Stimulated activated CD8-positive, alpha-beta memory T cell treated with anti-CD3 and anti-CD28 coated beads, Interleukin-7, amount 100 ng/mL, for 24 hours (primary cell): ENCODE data around the gene LAIR1.
"Not testable (repeated sequence)": the region's sequence is repeated elsewhere in the genome, so short reads cannot be mapped to it uniquely, and the experiment has no call there.

ENCODE experiments used
- DNase-seq: peaks from one replicate; pipeline ENCODE4 v3.0.0-alpha.2; 2020; ENCODE audit warnings: low read depth

Gene LAIR1

DNA sequence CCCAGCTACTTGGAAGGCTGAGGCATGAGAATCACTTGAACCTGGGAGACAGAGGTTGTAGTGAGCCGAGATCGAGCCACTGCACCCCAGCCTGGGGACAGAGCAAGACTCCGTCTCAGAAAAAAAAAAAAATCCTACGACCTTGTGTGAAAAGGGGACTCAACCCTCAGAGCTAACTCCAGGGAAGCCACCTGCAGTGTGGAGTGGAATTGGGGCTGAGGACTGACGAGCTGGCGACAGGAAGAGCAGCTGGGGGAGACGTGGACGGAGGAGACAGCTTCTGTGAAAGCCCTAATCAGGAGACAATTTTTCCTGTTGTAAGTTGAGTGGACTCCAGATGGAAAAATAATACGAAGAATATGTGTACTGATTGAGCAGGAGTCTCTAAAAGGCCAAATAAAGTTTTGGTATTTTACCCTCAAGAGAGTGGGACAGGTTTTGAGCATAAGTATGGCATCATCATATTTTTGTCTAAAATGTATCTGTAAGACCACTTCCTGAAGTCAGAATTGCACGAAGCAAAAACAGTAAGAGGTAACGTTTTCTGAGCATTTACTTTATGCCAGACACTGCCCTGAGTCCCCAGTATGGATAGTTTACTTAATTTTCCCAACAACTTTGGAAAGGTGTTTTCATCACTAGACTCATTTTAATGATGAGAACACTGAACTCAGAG is 12.0 kb upstream of the LAIR1 start:
- DNase-seq = no peak

DNA sequence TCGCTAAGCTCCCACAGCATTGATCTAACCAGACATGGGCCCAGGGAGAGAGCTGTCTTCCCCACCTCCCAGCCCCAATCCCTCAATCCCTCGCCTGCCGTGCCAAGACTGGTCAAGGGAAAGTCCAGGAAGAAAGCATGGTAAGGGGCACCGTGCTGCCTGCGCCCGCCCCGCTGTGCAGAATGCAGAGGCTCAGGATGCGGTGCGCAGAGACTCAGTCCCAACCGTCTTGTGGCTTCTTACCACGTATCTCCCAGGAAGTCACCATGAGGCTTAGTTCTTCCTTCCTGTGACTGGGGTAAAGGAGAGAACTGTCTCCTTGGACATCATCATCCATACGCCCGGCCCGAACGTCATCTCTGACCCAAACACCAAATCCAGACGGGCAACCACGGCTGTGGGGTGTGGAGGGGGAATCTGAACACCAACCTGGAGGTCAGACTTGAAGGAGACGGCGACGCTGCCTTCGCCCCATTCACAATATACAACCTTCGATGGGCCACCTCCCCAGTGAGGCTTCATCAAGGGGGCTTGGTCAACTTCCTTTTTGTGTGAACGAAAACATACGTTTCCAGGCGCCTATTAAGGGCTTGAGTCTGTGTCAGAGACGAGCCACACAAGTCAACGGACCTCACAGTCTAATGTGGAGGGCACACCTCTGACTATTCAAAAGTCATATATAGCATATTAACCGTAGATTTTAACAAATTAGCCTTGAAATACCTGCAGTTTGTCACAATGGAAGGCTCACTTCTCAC is 10.6 kb upstream of the LAIR1 start:
- not testable (repeated sequence) for DNase-seq

DNA sequence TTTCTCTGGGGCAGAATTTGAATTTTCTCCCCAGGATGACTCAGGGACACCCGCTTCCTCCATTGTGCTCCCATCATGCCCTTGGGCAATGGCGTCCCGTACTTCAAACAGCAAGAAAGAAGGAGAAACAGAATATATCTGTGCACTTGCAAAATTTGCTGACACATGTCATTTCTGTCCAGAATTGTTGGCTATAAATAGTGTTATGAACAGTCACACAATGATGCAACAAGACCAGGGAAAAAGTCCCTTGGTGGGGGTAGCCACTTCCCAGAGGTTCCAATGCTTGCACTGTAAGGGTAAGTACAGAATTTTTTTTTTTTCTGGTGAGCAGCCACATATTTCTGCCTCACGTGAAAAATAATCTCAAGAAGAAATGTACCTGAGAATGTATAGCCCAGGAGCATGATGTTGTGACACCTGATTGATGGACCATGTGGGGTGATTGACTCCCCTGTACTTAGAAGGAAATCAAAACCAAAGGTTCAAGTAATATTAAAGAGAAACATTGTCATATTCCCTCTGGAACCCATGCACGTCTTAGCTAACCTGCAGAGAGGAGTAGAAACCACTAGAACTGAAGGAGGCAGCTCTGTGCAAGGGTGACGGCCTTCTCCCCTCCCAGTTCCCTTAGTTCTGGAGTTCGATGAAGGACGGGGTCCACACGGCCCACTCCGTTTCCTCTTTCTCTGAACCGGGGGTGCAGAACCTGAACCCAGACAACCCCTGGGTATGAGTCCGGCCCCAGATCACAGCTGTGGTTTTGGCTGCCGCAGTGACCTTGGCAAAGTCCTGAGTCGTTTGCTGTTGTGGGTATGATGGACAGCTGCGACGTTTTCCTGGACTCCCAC is 9.3 kb upstream of the LAIR1 start:
- DNase-seq = no peak

DNA sequence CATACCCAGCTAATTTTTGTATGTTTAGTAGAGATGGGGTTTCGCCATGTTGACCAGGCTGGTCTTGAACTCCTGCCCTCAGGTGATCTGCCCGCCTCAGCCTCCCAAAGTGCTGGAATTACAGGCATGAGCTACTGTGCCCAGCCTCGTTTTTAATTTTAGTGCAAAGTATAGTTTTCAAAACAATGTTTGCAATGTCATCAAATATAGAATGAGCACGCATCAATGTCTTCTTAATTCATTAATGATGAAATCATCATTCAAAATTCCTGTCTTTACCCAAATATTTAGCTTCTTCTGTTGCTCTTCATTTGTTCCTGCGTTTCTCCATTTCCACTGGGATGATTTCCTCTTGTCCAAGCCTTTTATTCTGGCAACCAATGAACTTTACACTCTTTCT is 6.7 kb upstream of the LAIR1 start:
- not testable (repeated sequence) for DNase-seq

DNA sequence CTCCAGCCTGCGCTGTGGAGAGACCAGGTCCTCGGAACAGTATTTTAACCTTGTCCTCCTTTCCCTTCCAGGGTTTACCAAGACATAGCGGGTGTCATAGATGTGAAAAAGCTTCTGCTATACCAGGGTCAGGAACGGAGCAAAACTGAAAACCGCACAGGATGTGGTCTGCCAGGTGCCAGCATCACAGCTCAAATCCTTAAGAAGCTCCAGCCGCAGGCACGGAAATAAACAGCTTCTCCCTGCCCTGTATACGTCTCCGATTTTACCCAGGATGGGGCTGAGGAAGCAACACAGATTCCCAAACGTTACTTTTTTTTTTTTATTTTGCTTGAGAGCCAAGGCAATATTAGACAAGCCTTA is 5.7 kb upstream of the LAIR1 start:
- not testable (repeated sequence) for DNase-seq

DNA sequence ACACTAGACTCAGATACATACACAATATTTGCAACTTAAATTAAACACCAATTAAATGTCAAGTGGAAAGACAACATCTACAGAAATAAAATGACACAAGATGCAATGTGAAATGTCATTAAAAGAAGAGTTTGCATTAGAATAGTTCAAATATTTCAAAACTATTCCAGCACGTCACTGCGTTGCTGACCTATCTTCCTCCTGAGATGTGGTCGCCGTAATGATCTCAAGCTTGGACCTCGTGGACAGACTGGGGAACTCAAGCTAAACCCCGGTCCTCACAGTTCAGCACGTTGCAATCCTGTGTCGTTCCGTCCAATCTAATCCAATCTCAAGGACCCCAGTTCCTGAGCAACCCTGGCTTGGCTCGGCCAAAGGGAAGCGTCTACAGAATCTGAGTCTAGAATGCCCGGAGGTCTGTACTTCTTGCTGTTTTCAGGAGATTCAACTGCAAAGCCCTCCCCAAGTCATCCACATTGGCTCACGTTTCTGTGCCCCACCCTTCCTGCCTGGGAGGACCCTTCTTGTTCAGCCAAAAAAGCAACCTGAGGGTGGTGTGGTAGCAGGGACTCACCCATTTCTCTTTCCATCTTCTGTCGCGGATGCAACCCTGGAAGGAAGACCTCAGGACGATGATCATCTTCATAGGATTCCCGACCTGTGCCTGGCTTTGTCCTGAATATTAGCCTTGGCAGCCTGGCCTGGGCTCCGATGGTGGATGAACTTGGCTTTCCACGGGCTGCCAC is 5.1 kb upstream of the LAIR1 start:
- not testable (repeated sequence) for DNase-seq

DNA sequence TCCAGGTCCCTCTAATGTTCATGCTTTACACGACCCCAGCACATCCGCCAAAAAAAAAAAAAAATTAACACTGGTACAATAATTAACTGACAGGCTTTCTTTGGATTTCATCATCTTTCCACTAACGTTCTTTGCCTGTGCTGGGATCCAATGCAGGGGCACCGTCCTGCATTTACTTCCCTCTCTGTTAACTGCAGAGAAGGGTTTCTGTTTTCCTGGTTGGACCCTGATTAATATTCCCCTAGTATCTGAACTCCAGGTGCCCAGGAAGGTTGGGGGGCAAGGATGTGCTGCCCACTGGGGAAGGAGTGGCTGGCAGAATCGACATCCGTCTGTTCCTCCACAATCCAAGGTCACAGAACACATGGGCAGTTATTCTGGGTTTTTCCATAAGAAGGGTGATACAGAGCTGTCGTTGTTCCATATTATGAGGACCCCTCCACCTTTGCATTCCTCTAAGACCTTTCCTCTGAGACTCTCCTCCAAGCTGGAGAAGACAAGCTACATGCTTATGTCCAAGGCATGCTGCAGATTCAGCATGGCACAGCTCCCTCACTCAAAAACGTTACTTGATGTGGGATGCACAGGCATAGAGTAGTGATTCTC is 4.5 kb upstream of the LAIR1 start:
- no peak for DNase-seq

DNA sequence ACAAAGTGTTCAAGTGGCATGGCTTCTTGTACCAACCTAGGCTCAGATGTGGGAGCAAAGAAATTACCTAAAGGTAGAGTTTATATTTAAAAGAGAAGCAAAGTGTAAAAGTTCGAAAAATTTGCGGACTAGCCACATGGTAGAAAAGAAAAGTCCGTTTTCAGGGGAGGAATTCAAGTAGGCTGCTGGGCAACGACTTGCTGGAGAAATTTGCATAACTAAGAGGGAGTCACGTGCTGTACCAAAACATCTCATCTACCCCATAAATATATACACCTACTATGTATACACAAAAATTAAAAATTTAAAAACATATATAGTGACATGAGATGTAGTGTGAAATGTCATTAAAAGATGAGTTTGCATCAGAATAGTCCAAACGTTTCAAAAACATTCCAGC is 2.1 kb upstream of the LAIR1 start:
- DNase-seq = no peak

DNA sequence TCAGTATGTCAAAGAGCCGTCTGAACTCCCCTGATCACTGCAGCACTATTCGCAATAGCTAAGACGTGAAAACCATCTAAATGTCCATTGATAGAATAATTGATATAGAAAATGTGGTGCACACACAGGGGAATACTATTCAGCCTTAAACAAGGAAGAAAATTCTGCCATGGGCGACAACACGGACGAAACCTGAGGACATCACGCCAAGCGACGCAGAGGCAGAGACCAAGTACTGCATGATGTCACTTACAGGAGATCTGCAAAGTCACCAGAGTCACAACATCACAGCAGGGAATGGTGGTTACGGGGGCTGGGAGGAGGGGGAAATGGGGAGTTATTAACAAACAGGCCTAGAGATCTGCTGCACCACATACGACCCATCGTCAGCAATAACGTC is 1.1 kb upstream of the LAIR1 start:
- DNase-seq = not testable (repeated sequence)

DNA sequence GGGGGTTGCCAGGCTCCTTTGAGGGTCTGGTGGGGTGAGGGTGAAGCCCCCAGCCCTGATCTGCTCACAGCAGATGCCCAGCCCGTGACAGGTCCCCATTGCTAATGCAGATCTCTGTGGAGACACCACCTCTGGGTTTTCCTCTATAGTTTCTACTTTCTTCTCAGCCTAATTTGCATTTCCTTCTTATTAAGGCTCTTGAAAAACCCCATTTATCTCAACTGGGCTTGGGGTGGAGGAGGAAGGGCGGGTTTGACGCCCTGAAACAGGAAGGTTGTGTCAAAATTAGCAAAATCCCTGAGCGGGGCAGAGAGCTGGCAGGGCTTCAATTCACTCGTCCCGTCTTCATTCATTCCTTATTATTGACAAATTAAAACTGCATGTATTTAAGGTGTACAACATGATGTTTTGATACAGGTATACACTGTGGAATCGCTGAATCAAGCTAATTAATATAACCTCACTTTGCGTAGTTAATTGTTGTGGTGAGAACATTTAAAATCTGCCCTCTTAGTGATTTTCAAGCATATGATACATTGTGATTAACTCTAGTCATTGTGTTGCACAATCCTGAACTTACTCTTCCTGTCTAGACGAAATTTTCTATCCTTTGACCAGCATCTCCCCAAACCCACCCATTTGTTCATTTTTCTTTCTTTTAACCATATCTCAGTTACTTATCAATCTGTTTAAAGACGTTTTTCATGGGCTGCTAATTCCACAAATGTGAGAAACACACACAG is 2.9 kb downstream of the LAIR1 start:
- not testable (repeated sequence) for DNase-seq

DNA sequence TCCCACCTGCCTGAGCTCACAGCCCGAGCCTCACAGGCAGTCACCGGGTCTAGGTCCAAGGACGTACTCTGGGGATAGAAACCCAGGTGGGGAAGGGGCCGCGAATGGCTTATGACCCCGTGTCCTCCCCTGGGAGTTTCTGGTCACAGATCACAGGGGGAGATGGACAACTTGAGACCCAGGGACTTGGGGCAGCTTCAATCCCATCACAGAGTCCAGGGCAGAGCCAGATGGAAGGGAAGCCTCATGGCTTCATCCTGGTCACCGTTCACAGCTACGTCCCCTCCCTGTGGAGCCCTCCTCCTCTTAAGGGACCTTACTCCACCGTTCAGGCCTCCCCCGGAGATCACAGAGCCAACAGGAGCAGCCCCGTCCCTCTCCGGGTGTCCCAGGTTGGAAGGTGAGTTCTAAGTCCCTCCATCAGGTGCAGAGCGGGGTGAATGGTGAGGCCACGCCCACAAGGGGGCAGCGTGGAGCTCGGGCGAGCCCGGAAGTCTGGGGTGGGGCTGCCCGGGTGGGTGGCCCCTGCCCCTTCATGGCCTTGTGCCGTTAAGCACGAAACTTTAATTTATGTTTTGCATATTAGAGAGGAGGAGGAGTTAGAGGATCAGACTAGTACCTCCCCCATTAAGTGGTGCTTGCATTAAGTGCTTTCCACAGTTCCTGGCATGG is 5.4 kb downstream of the LAIR1 start:
- peak; percentile 36 for DNase-seq

DNA sequence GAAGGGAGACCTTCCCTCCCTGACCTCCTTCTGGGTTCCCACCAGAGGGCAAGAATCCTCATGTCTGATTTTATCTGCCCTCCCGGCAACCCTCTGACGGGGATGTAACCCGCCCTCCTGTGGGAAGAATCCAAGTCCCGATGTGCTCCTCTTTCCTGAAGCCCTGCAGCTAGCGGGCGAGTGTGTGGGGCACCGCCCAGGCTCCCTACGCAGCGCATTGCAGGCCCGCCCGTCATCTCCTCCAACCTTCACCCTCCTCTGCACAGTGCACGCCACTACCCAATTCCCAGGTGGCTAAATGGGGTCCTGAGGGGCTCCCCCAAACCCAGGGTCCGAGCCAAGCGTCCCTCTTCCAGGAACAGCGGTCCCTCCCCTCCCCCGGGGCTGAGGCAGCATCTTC is 7.3 kb downstream of the LAIR1 start:
- no peak for DNase-seq

DNA sequence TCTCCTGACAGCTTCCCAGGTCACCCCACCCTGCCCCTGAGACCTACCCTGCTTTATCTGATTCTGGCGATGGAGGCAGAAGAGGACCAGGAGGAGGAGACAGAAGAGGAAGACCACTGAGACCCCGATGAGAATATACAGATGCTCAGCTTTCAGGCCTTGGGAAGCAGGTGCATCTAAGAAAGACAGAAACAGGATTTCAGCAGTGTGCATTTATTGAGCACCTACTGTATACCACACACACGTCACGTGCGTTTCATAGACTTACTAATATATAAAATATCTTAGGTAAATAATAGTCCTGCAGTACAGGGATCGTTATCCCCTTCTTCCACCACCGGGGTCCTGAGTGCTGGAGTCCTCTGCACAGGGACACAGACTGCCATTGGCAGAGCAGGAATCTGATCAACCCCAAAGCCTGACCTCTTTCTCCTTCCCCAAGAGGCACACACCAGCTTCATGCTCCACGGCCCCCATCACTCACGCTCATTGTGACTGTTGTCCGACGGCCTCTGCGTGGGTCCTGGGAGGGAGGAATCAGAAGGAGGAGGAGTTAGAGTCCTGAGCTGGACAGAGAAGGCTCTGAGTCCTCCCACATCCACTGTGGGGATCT is 8.2 kb downstream of the LAIR1 start:
- DNase-seq = no peak

DNA sequence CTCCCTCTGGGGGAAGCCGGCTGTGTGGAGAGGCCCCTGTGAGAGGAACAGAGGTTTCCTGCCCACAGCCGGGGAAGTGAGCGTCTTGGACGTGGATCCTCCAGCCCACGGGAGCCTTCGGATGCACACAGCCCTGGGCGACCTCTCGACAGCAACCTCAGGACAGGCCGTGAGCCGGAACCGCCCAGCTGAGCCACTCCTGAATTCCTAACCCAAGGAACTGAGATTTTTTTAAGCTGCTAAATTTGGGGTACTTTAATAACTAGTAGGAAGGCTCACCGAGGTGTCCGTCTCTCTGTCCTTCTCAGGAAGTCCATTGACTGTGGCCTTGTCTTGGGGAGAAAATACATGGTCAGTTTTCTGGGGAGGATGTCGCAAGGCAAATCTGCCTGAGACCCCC is 9.1 kb downstream of the LAIR1 start:
- no peak for DNase-seq

DNA sequence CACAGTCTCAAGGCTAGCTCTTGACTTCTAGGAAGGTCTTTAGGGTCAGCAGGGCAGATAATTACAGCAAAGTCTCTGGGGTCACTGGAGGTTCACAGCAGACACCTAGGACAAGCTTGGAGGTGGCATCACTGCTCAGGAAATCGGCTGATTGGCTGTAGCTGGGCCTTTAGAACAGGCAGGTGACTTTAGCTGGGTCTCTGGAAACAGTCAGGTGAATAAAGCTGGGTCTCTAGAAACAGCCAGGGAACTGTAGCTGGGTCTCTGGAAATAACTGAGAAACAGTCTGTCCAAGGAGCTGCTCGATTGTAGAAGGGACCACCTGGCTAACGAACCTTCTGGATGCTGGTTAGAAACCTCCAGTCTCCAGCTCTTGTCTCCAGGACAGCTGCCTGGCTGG is 10.0 kb downstream of the LAIR1 start:
- DNase-seq = no peak

DNA sequence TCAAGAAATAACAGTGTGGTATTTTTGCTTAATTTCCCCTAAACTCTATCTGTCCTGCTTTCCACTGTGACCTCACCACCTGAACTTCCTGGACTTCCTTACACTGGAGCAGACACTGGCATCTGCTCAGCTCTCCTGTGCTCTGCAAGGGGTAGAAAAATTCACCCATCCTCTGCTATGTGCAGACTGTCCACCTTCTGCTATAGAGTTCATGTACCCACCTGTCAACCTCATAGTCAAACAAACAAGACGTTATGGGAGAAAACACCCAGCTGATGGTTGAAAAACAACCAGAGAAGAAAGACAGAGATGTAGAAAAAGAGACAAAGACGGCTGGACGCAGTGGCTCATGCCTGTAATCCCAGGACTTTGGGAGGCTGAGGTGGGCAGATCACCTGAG is 12.2 kb downstream of the LAIR1 start:
- DNase-seq = no peak

DNA sequence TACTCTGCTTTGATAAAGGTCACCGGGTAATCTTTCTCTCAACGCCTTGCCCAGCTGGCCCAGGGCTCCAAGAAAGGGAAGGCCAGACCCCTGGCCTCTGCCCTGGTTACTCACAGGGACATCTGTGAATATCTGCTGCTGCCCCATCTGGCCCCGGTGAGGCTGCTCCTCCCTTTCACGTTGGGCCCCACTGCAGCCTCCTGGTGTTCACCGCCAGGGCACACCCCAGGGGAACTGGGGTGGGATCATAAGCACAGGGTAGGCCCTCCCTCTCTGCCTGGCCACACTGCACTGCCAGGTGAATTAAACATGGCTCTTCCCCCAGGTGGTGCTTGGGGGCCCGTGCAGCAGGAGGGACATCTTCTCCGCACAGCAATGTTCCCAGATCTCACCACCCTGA is 12.7 kb downstream of the LAIR1 start:
- no peak for DNase-seq

DNA sequence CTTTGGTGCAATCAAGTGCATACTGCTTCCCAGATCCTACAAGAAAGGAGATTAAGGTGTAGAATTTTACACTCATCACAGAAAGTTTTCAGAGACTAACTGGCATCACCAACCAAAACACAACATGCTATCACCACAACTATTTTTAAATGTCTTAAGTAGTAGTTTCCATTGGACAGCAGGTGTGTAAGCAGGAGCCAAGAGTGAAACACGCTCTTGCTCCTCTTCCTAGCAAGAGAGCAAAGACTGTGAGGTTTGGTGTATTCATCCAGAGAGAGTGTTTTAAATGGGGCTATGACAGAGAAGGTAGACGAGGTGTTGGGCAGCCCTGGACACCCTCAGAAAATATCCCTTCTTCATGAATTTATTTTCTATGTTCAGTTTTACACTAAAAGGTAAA is 13.3 kb downstream of the LAIR1 start:
- no peak for DNase-seq

DNA sequence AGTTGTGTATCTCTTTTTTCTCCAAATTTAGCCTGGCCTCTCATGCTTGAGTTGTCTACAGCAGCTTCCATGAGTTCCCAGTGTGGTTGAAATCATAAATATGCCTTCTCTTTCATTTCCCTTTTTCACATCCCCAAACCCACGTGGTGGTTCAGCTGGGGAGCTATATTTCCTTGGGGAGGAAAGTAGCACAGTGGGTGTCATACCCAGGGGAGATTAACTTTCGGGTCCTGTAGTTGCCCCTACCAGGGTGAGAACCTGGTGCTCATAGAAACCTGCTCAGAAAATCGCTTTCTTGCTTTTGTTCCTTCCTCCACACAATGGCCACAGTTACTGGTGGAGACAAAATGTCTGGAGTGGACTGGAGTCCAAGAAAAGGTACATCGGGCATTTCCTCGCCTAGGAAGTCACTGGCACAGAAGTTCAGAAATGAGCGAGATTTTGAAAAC is 18.8 kb downstream of the LAIR1 start:
- DNase-seq = no peak

DNA sequence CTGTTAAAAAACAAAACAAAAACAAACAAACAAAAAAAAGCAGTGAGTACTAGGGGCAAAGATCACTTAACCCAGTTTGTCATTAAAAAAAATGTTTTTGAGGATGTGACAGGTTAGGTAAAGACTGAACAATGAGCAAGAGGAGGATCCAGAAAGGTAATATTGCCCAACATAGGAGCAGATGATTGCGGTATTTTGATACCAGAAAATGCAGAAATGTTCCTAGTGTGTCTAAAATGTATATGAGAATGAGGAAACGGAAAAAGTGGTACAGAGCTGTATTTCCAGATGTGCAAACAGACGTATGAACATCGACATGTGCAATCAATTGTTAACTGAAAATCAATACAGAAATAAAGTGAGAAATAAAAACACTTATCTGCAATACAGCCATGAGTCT is 20.9 kb downstream of the LAIR1 start:
- no peak for DNase-seq
